WTC11 (cell line): ENCODE measurements around the gene FNIP1.

Experiments used
- CREB1 ChIP-seq: sonication (generic); formaldehyde crosslinking; IDR thresholded peaks from 2 replicates; pipeline ENCODE4 v1.8.0; 2023; ENCODE audit warnings: mild to moderate bottlenecking, missing genetic modification reagents
- TF ChIP-seq, protein P1 (sequence below): fragments of 200-600 bp; IDR thresholded peaks from 2 replicates; pipeline ENCODE4 v1.8.0; 2022; ENCODE audit warnings: antibody characterized with exemption

- TF ChIP-seq, protein P1, sequence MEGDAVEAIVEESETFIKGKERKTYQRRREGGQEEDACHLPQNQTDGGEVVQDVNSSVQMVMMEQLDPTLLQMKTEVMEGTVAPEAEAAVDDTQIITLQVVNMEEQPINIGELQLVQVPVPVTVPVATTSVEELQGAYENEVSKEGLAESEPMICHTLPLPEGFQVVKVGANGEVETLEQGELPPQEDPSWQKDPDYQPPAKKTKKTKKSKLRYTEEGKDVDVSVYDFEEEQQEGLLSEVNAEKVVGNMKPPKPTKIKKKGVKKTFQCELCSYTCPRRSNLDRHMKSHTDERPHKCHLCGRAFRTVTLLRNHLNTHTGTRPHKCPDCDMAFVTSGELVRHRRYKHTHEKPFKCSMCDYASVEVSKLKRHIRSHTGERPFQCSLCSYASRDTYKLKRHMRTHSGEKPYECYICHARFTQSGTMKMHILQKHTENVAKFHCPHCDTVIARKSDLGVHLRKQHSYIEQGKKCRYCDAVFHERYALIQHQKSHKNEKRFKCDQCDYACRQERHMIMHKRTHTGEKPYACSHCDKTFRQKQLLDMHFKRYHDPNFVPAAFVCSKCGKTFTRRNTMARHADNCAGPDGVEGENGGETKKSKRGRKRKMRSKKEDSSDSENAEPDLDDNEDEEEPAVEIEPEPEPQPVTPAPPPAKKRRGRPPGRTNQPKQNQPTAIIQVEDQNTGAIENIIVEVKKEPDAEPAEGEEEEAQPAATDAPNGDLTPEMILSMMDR, result no peak
- no peak for TF ChIP-seq CREB1 (CRISPR knock-in tag)
Measured at GRCh38 chr5:131664929-131665328, 131.9 kb downstream of the FNIP1 start.
